Gastrocnemius medialis (tissue), 4 donors: ENCODE measurements around the gene EDN3. TPM values are rescaled to one million over a fixed set of nuclear protein-coding genes. Genes with fewer than 3 reads are reported as not detected.

ENCODE experiments used
- ATAC-seq, 2 donors: fragments of 150-250 bp; one replicate each; pipeline ENCODE4 v1.9.1; 2016
- DNase-seq, 2 donors: peaks; one replicate each; pipeline ENCODE4 v3.0.0-alpha.2; 2019
- H3K27ac ChIP-seq, 4 donors: fragments of 200-600 bp; sonication (generic); 1 replicate in 1 of 4; 2 replicates in 3 of 4; pipeline ENCODE4 v1.5.1; 2016 to 2018; ENCODE audit warnings: mild to moderate bottlenecking in 2 of 4, moderate library complexity in 1 of 4
- H3K27me3 ChIP-seq, 3 donors: fragments of 200-600 bp; sonication (generic) in 2 of 3; 1 replicate in 1 of 3; 2 replicates in 2 of 3; pipeline versions ENCODE4 v1.5.1 to v1.6.0; 2016 to 2019; ENCODE audit warnings: mild to moderate bottlenecking in 1 of 3, moderate library complexity in 1 of 3
- H3K36me3 ChIP-seq, 2 donors: fragments of 200-600 bp; sonication (generic) in 1 of 2; one replicate each; pipeline ENCODE4 v1.5.1; 2017 to 2018
- H3K4me1 ChIP-seq, 2 donors: fragments of 200-600 bp; sonication (generic) in 1 of 2; one replicate each; pipeline ENCODE4 v1.5.1; 2016 to 2017; ENCODE audit warnings: mild to moderate bottlenecking in 2 of 2
- H3K4me3 ChIP-seq, 4 donors: fragments of 200-600 bp; sonication (generic) in 3 of 4; 1 replicate in 1 of 4; 2 replicates in 3 of 4; pipeline ENCODE4 v1.5.1; 2016 to 2019; ENCODE audit warnings: mild to moderate bottlenecking in 2 of 4
- H3K9me3 ChIP-seq, 3 donors: fragments of 200-600 bp; sonication (generic) in 2 of 3; 1 replicate in 1 of 3; 2 replicates in 2 of 3; pipeline ENCODE4 v1.5.1; 2016 to 2019
- CTCF ChIP-seq, 5 experiments: fragments of 450-650 bp in 3 of 5; fragments of 200-600 bp in 2 of 5; sonication (generic) in 2 of 5; IDR thresholded peaks in 4 of 5; conservative IDR thresholded peaks in 1 of 5; 1 replicate in 4 of 5; 2 replicates in 1 of 5; pipeline ENCODE4 v1.5.1; 2016 to 2019; ENCODE audit warnings: antibody characterized with exemption in 5 of 5, mild to moderate bottlenecking in 3 of 5, moderate library complexity in 3 of 5
- POLR2A ChIP-seq, 2 donors: fragments of 450-650 bp; IDR thresholded peaks; one replicate each; pipeline ENCODE4 v1.6.1; 2017; ENCODE audit warnings: antibody characterized with exemption in 2 of 2, mild to moderate bottlenecking in 2 of 2, moderate library complexity in 2 of 2
- in situ Hi-C, 4 donors: fragments of 200-750 bp; cut with MboI; loops; one replicate each; pipeline versions ENCODE4 v1.15.0 to v1.8.0; 2017; ENCODE audit warnings: low sequenced_read_pairs in 4 of 4
- intact Hi-C: fragments of 100-400 bp; cut with DNase I; formaldehyde crosslinking; loops from one replicate; pipeline ENCODE4 v1.15.1; 2023; ENCODE audit warnings: low total_unique reads
- total RNA-seq, 4 donors: library from RNA; depleted of rRNA; stranded (reverse); fragments of >200 nt; gene quantifications; one replicate each; pipeline versions ENCODE4 v1.1.0 to v1.2.3, GENCODE V29; 2016

EDN3 gene
- total RNA-seq, 4 donors from 2014 or later = 0.16 to 1.0 (median 0.66) TPM; not detected in 1

- DNase-seq = no peak
- no peak overlapping the region for H3K4me3 ChIP-seq
- no peaks in the 10 kb centered on the region for H3K9me3 ChIP-seq
- TF ChIP-seq CTCF (IDR thresholded peaks at IDR 0.05 in 4 of 5, conservative IDR thresholded peaks at IDR 0.05 in 1 of 5) (no peak), POLR2A (IDR thresholded peaks at IDR 0.05) (no peak)
- no peak overlapping the region for H3K27ac ChIP-seq
- in situ Hi-C loops (no loop called here), intact Hi-C loops (no loop called here)
- no peaks in the 10 kb centered on the region for H3K36me3 ChIP-seq
- H3K4me1 ChIP-seq = no peaks in the 10 kb centered on the region
- H3K27me3 ChIP-seq = peaks cover 0 to 2% (median 0%) of the 10 kb centered on the region in 3 donors
- no peak for ATAC-seq
Measured at GRCh38 chr20:59320854-59321647, 20.6 kb downstream of the EDN3 start.

- Histone ChIP-seq H3K9me3 (no peaks in the 10 kb centered on the region), H3K36me3 (no peaks in the 10 kb centered on the region), H3K4me1 (no peaks in the 10 kb centered on the region), H3K27me3 (peaks cover 0 to 2% (median 0%) of the 10 kb centered on the region in 3 donors), H3K27ac (no peak overlapping the region), H3K4me3 (no peak overlapping the region)
- in situ Hi-C loops = no loop called here
- no peak for DNase-seq
- ATAC-seq = no peak
- intact Hi-C loops = no loop called here
- TF ChIP-seq CTCF (IDR thresholded peaks at IDR 0.05 in 4 of 5, conservative IDR thresholded peaks at IDR 0.05 in 1 of 5) (no peak), POLR2A (IDR thresholded peaks at IDR 0.05) (no peak)
Measured at GRCh38 chr20:59322081-59322480, 21.7 kb downstream of the EDN3 start.

- intact Hi-C loops = no loop called here
- H3K4me3 ChIP-seq = no peak overlapping the region
- no peaks in the 10 kb centered on the region for H3K9me3 ChIP-seq
- no peaks in the 10 kb centered on the region for H3K36me3 ChIP-seq
- no peak for ATAC-seq
- no peak for DNase-seq
- in situ Hi-C loops = no loop called here
- no peak overlapping the region for H3K27ac ChIP-seq
- H3K4me1 ChIP-seq = no peaks in the 10 kb centered on the region
- TF ChIP-seq POLR2A (IDR thresholded peaks at IDR 0.05) (no peak), CTCF (IDR thresholded peaks at IDR 0.05 in 4 of 5, conservative IDR thresholded peaks at IDR 0.05 in 1 of 5) (no peak)
- peaks cover 0 to 2% (median 0%) of the 10 kb centered on the region in 3 donors for H3K27me3 ChIP-seq
Measured at GRCh38 chr20:59322585-59323454, 22.4 kb downstream of the EDN3 start.

GRCh38 chr20:59323731-59324130 is 23.3 kb downstream of the EDN3 start:
- DNase-seq (no peak), ATAC-seq (no peak)
- in situ Hi-C loops = no loop called here
- H3K36me3 ChIP-seq = no peaks in the 10 kb centered on the region
- H3K4me1 ChIP-seq = no peaks in the 10 kb centered on the region
- H3K4me3 ChIP-seq = no peak overlapping the region
- no peaks in the 10 kb centered on the region for H3K9me3 ChIP-seq
- peaks cover 0 to 2% (median 0%) of the 10 kb centered on the region in 3 donors for H3K27me3 ChIP-seq
- H3K27ac ChIP-seq = no peak overlapping the region
- intact Hi-C loops = no loop called here
- TF ChIP-seq POLR2A (IDR thresholded peaks at IDR 0.05) = no peak
- no peak for TF ChIP-seq CTCF (IDR thresholded peaks at IDR 0.05 in 4 of 5, conservative IDR thresholded peaks at IDR 0.05 in 1 of 5)
